Stimulated activated CD8-positive, alpha-beta memory T cell treated with anti-CD3 and anti-CD28 coated beads, Interleukin-2, amount 100 ng/mL, for 48 hours (primary cell): ENCODE results near the gene S100A8.

Source experiments
- DNase-seq, 2 donors: peaks; one replicate each; pipeline ENCODE4 v3.0.0-alpha.2; 2020; ENCODE audit warnings: low read depth in 2 of 2

Gene S100A8

GRCh38 chr1:153389973-153390879, 647 bp downstream of the S100A8 start:
- no peak for DNase-seq

- DNase-seq: no peak
These were observed 1.5 kb downstream of the S100A8 start for GRCh38 chr1:153389401-153389800.

- DNase-seq: no peak
These were observed 3.1 kb downstream of the S100A8 start for GRCh38 chr1:153387785-153388184.

- no peak for DNase-seq
These were observed 3.9 kb downstream of the S100A8 start for GRCh38 chr1:153387001-153387400.

GRCh38 chr1:153386500-153386901, 4.4 kb downstream of the S100A8 start:
- no peak for DNase-seq

- DNase-seq: no peak
These were observed 5.8 kb downstream of the S100A8 start for GRCh38 chr1:153384958-153385580.

- no peak for DNase-seq
These were observed 10.2 kb downstream of the S100A8 start for GRCh38 chr1:153380711-153381110.

GRCh38 chr1:153379591-153379990, 11.3 kb downstream of the S100A8 start:
- DNase-seq: no peak

GRCh38 chr1:153375511-153375910, 15.4 kb downstream of the S100A8 start, which contains the start of gene S100A12:
S100A12 (minus strand) TSS chr1:153375621; CDS start chr1:153374592, 1,029 bp downstream.
- DNase-seq: no peak

- DNase-seq: no peak
These were observed 16.8 kb downstream of the S100A8 start for GRCh38 chr1:153374071-153374470.

- DNase-seq: no peak
These were observed 18.3 kb downstream of the S100A8 start for GRCh38 chr1:153372571-153372970.

GRCh38 chr1:153371231-153371630, 19.6 kb downstream of the S100A8 start:
- no peak for DNase-seq

- DNase-seq: no peak
These were observed 20.7 kb downstream of the S100A8 start for GRCh38 chr1:153370146-153370545.

GRCh38 chr1:153368495-153368894, 22.4 kb downstream of the S100A8 start:
- no peak for DNase-seq

- no peak for DNase-seq
These were observed 23.8 kb downstream of the S100A8 start for GRCh38 chr1:153367090-153367489.

- DNase-seq: no peak
These were observed 24.6 kb downstream of the S100A8 start for GRCh38 chr1:153366261-153366660.

- no peak for DNase-seq
These were observed 25.2 kb downstream of the S100A8 start for GRCh38 chr1:153365696-153366095.

- no peak for DNase-seq
These were observed 25.9 kb downstream of the S100A8 start for GRCh38 chr1:153364766-153365666.

- DNase-seq: no peak
These were observed 26.7 kb downstream of the S100A8 start for GRCh38 chr1:153364156-153364555.

GRCh38 chr1:153363641-153364040, 27.2 kb downstream of the S100A8 start:
- no peak for DNase-seq

- DNase-seq: no peak
These were observed 28.6 kb downstream of the S100A8 start for GRCh38 chr1:153362187-153362775.
